NCI-H1092 (cell line): ENCODE measurements around the gene ZNF438.

ENCODE experiments used
- DNase-seq: peaks from one replicate; lab custom pipeline; 2025; lab: John Stamatoyannopoulos, UW

Gene ZNF438

GRCh38 chr10:30877111-30877510, 154.6 kb downstream of the ZNF438 start:
- DNase-seq: no peak

GRCh38 chr10:30873411-30873810, 158.3 kb downstream of the ZNF438 start:
- DNase-seq: no peak

GRCh38 chr10:30870896-30871295, 160.8 kb downstream of the ZNF438 start:
- no peak for DNase-seq

- DNase-seq: no peak
Observed at GRCh38 chr10:30869566-30869965, 162.1 kb downstream of the ZNF438 start.

GRCh38 chr10:30868611-30869010, 163.1 kb downstream of the ZNF438 start:
- DNase-seq: no peak

- no peak for DNase-seq
Observed at GRCh38 chr10:30866896-30867295, 164.8 kb downstream of the ZNF438 start.

GRCh38 chr10:30865141-30865926, 166.3 kb downstream of the ZNF438 start:
- DNase-seq: no peak

- no peak for DNase-seq
Observed at GRCh38 chr10:30863516-30864210, 168.0 kb downstream of the ZNF438 start.

- no peak for DNase-seq
Observed at GRCh38 chr10:30862486-30862885, 169.2 kb downstream of the ZNF438 start.

- no peak for DNase-seq
Observed at GRCh38 chr10:30861976-30862375, 169.7 kb downstream of the ZNF438 start.

- DNase-seq: no peak
Observed at GRCh38 chr10:30861221-30861620, 170.4 kb downstream of the ZNF438 start.

- DNase-seq: no peak
Observed at GRCh38 chr10:30858499-30858898, 173.2 kb downstream of the ZNF438 start.

GRCh38 chr10:30857803-30858202, 173.9 kb downstream of the ZNF438 start:
- no peak for DNase-seq

GRCh38 chr10:30855131-30855530, 176.5 kb downstream of the ZNF438 start:
- DNase-seq: no peak

GRCh38 chr10:30854656-30855055, 177.0 kb downstream of the ZNF438 start:
- no peak for DNase-seq

GRCh38 chr10:30853066-30853465, 178.6 kb downstream of the ZNF438 start:
- no peak for DNase-seq

- DNase-seq: no peak
Observed at GRCh38 chr10:30850776-30851175, 180.9 kb downstream of the ZNF438 start.

- DNase-seq: no peak
Observed at GRCh38 chr10:30849231-30850035, 182.2 kb downstream of the ZNF438 start.

GRCh38 chr10:30848396-30849032, 183.2 kb downstream of the ZNF438 start:
- no peak for DNase-seq

GRCh38 chr10:30847642-30848041, 184.0 kb downstream of the ZNF438 start:
- DNase-seq: no peak

- no peak for DNase-seq
Observed at GRCh38 chr10:30847199-30847598, 184.5 kb downstream of the ZNF438 start.

- no peak for DNase-seq
Observed at GRCh38 chr10:30846710-30847109, 185.0 kb downstream of the ZNF438 start.
